ENCODE measurements around the gene SNRNP48.

SNRNP48 gene

DNA sequence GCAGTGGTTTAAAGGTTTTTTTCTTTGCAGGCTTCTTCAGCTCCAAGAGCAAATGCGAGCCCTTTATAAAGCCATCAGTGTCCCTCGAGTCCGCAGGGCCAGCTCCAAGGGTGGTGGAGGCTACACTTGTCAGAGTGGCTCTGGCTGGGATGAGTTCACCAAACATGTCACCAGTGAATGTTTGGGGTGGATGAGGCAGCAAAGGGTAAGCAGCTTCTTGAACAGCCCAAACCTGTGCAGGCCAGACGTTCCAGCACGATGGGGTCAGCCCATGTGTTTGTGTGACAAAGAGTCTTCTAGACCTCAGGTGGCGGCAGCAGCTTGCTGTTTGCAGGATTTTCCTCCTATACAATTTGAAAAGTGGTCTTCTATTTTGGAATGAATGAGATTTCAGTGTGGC lies 30.8 kb upstream of the SNRNP48 start:
- DNase-seq (ENCODE audit: low read depth, low spot score), result no peak

DNA sequence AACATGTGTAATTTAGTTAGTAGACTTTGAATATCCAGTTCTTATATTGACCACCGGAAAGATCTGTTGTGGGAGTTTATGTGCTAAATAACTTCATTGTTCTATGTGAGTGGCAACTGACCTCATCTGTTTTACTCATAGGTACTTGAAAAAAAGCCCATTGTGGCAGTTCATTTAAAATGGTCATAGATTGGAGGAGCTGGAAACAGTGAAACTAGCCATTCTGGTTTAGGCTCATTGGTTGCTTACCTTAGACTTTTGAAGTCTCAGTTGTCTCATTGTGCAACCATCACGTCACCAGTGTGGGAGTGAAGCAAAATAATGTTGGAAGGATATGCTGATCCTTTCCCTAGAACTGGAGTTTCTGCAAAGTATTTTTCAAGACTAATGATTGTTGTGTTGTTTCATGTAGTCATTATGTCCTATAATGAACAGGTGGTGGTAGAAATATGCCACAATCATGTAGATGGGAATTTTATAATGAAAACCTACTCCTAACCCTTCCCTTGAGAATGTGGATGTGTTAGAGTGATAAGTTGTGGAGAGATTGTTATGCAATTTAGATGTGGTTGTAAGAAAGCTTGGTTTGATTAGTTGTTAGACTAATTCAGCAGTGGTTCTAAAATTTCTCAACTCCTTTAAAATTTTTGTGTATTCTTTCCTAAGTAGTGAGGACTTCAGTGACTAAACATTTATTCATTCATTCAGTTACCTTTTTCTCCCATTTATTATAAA lies 30.2 kb upstream of the SNRNP48 start:
- DNase-seq (ENCODE audit: low read depth, low spot score), result no peak

DNA sequence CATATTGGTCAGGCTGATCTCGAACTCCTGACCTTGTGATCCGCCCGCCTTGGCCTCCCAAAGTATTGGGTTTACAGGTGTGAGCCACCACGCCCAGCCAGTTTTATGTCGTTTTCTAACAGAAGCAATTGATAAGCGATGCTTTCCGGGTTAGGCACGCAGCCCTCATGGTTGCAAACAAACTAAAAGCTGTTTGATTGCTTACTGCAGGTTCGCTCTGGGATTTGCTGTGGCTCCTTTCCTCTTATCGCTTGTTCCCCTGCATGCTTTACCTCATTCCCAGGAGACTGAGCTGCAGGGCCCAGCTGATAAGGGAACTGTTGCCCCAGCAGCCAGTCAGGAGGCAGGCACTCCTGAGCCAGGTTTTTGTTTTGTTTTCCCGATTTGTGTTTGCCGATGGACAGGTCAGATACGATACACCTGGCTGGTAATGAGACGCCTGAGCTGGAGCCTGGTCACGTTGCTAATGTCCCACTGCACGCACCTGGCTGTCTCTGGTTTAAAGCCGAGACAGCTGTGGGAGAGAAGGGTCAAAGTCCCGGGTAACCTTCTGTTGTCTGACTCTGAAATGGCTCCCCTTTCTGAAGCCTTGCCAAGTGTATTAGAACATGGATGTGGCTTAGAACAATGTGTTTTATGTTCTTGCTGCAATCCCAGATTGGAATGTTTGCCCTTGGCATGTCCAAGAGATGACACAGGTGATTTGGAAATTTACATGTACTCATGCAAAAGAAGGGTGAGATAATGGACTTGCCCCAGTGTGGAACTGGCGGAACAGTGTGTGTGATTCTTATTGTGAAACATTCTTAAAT lies 28.6 kb upstream of the SNRNP48 start:
- DNase-seq (ENCODE audit: low read depth, low spot score), result no peak

DNA sequence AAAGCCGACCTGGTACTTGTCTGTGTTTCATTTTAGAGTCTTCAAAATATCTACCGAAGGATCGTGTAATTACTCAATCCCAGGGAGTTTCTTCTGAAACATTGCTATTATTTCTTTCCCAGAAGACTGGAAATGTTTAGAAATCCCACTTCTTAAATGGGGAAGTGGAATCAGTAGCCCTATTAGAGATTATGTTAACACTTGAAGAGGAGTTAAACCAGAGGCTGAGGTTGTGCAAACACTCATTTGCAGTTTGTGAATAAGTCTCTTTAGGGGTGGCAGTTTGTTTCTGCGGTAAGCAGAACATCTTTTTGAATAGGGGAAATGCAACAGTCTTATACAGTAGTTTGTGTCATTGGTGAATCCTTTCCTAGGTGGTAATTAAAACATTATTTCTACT lies 27.2 kb upstream of the SNRNP48 start:
- no peak for DNase-seq (ENCODE audit: low read depth, low spot score)

DNA sequence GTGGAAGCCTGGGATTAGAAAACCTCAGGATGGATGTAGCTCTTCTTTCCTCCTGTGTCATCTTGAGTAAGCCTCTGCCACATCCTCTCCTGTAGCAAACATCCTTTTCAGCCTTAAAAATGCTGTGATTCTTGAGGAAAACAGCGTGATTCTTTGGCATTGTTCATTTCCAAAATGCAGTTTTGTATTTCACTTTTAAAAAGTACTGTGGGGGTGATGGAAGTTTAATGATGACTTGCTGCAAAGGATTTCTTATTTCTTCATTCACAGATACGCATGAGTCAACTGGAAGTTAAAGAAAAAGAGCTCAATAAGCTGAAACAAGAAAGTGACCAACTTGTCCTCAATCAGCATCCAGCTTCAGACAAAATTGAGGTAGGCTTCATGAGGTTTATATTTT lies 23.9 kb upstream of the SNRNP48 start:
- DNase-seq (ENCODE audit: low read depth, low spot score), result no peak

DNA sequence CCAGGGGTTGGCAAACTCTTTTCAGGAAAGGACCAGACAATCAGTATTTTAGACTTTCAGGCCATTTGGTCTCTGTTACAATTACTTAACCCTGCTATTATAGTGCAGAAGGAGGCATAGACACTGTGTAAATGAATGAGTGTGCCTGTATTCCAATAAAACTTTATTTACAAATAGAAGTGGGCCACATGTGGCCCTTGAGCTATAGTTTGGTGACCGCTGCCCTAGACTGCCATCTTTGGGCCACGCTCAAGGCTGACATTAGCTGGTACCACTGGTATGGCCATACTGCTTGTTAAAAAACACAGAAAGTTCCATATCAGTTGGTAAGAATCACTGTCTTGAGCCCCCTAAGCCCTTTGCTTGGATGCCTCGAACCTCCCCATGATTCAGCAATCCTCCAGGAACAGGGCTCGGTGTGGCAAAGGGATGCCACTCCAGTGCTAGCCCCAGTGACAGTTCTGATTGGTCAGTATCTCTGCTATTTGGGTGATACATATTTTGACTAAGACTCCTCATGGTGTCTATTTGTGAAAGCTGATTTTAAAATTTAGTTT lies 23.3 kb upstream of the SNRNP48 start:
- no peak for DNase-seq (ENCODE audit: low read depth, low spot score)

DNA sequence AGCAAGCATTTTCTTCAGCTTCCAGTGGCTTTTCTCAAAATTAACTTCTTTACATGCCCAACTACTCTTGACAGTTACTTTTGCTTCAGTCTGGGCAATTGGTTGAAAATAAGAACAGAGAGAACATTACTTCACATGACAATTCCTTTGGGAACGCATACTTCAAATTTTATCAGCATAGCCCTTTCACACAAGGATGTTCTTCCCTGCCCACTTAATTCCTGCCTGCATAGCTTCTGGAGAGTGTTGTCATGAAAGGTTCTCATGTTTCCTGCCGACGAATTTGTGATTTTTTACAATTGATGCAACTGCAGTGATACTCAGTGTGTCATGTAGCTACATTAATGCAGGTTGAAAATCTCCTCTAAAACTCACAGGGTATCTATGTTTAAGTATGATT lies 22.0 kb upstream of the SNRNP48 start:
- no peak for DNase-seq (ENCODE audit: low read depth, low spot score)

DNA sequence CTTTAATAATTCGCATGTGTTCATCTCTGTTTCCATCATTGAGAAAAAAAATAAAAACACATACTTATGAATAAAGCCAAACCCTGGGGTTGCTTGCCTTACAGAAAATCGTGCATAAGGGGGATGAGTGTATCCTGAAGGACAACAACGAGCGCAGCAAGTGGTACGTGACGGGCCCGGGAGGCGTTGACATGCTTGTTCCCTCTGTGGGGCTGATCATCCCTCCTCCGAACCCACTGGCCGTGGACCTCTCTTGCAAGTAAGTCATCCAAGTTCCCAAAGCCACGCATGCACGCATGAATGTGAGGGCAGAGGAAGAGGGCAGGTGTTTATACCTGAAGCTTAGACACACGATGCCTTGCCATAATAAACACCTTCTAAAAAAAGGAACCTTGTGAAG lies 20.9 kb upstream of the SNRNP48 start:
- no peak for DNase-seq (ENCODE audit: low read depth, low spot score)

DNA sequence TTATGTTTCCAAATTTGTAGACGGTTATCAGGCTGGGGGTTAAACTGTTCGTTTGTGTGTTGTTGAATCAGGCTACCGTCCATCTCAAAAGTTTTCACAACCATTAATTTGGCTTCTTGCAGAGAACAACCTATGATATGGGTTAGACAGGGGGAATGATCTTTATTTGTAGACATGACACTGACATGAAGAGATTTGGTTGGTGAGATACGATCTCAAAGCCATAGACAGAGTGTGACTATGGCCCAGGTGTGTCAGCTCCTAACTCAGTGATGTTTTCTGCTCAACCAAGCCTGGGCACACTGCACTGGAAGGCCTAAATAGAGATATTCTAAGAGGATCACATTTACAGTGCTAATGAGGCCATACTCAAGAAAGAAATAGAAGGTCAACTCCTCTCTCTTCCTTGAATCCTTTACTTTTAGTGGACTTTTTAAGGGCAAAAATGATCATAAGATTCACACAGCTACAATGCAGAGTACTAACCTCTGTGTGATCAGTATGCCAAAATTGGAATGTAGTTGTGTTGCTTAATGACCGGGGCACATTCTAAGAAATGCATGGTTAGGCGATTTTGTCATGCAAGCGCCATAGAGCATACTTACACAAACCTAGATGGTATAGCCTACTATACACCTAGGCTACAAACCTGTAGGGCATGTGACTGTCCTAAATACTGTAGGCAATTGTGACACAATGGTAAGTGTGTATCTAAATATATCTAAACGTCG lies 17.6 kb upstream of the SNRNP48 start:
- no peak for DNase-seq (ENCODE audit: low read depth, low spot score)

DNA sequence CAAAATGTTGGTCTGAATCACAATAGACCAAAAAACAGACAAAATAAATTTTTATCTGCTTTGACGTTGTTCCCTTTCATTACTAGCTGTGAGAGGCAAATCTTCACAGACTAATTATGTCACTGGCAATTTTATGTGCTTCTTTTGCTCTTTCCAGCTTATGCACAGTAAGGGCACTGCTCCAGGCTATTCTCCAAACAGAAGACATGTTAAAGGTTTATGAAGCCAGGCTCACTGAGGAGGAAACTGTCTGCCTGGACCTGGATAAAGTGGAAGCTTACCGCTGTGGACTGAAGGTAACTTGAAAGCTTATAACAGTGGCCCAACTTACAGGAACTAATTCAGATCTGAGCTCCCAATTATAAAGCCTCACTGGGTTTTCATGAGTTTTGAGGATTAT lies 15.5 kb upstream of the SNRNP48 start:
- DNase-seq (ENCODE audit: low read depth, low spot score), result no peak

DNA sequence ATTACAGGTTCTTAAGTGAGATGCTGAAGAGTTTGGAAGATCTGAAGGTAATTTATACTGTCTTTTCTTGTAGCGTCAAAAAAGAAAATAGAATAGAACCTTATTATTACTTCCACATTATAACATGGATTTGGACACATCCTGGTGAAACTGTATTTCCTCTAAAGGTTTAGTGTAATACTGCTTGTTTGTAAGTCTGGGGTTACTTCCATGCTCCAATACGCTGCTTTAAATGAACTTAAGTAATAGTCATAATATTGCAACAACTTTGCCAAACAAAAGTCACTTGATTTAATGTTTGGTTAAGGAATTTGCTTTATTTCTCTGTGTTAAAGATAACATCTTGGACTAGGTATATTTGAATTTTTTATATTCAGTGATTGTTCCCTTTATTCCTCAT lies 11.5 kb upstream of the SNRNP48 start:
- no peak for DNase-seq (ENCODE audit: low read depth, low spot score)

DNA sequence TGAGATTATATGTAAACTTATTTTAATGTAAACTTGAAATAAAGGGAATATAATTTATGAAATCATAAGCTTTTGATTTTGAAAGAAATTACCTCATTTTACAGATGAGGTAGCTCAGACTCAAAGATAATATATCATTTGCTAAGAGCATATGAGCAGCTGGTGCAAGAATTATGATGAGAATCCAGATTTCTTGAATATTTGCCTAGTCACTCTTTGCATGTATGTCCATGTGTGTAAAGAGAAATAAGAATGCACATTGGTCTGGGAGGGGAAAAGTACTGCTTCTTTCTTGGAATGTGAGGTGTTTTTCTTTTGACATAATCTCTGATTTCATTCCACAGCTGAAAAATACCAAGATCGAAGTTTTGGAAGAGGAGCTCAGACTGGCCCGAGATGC lies 11.1 kb upstream of the SNRNP48 start:
- DNase-seq (ENCODE audit: low read depth, low spot score), result no peak

DNA sequence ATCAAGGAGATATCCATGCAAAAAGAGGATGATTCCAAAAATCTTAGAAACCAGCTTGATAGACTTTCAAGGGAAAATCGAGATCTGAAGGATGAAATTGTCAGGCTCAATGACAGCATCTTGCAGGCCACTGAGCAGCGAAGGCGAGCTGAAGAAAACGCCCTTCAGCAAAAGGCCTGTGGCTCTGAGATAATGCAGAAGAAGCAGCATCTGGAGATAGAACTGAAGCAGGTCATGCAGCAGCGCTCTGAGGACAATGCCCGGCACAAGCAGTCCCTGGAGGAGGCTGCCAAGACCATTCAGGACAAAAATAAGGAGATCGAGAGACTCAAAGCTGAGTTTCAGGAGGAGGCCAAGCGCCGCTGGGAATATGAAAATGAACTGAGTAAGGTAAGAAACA lies 10.1 kb upstream of the SNRNP48 start:
- DNase-seq (ENCODE audit: low read depth, low spot score), result no peak

DNA sequence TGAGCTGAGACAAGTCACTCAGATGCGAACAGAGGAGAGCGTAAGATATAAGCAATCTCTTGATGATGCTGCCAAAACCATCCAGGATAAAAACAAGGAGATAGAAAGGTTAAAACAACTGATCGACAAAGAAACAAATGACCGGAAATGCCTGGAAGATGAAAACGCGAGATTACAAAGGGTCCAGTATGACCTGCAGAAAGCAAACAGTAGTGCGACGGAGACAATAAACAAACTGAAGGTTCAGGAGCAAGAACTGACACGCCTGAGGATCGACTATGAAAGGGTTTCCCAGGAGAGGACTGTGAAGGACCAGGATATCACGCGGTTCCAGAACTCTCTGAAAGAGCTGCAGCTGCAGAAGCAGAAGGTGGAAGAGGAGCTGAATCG lies 9.5 kb upstream of the SNRNP48 start:
- no peak for DNase-seq (ENCODE audit: low read depth, low spot score)

DNA sequence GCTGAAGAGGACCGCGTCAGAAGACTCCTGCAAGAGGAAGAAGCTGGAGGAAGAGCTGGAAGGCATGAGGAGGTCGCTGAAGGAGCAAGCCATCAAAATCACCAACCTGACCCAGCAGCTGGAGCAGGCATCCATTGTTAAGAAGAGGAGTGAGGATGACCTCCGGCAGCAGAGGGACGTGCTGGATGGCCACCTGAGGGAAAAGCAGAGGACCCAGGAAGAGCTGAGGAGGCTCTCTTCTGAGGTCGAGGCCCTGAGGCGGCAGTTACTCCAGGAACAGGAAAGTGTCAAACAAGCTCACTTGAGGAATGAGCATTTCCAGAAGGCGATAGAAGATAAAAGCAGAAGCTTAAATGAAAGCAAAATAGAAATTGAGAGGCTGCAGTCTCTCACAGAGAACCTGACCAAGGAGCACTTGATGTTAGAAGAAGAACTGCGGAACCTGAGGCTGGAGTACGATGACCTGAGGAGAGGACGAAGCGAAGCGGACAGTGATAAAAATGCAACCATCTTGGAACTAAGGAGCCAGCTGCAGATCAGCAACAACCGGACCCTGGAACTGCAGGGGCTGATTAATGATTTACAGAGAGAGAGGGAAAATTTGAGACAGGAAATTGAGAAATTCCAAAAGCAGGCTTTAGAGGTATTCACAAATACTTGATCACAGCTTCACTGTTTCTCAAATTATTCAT lies 8.9 kb upstream of the SNRNP48 start:
- no peak for DNase-seq (ENCODE audit: low read depth, low spot score)

DNA sequence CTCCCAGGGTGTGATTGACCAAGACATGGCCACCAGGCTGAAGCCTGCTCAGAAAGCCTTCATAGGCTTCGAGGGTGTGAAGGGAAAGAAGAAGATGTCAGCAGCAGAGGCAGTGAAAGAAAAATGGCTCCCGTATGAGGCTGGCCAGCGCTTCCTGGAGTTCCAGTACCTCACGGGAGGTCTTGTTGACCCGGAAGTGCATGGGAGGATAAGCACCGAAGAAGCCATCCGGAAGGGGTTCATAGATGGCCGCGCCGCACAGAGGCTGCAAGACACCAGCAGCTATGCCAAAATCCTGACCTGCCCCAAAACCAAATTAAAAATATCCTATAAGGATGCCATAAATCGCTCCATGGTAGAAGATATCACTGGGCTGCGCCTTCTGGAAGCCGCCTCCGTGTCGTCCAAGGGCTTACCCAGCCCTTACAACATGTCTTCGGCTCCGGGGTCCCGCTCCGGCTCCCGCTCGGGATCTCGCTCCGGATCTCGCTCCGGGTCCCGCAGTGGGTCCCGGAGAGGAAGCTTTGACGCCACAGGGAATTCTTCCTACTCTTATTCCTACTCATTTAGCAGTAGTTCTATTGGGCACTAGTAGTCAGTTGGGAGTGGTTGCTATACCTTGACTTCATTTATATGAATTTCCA lies 4.6 kb upstream of the SNRNP48 start:
- no peak for DNase-seq (ENCODE audit: low read depth, low spot score)

DNA sequence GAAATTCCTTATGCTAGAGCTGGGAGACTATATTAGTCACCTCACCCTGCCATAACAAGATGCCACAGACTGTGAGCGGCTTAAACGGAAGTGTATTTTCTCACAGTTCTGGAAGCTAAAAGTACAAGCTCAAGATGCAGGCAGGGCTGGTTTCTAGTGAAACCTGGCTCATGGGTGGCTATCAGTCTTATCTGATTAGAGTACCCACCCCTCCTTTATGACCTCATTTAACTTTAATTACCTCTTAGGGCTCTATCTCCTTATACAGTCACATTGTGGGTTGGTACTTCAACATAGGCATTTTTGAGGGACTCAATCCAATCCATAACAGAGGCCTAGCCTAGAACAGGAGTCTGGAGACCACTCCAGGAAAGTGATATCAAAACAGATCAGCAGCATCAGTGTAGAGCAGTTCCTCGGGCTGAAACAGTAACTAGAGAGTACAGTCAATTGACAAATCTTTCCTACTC lies 2.3 kb upstream of the SNRNP48 start:
- DNase-seq (ENCODE audit: low read depth, low spot score), result no peak

DNA sequence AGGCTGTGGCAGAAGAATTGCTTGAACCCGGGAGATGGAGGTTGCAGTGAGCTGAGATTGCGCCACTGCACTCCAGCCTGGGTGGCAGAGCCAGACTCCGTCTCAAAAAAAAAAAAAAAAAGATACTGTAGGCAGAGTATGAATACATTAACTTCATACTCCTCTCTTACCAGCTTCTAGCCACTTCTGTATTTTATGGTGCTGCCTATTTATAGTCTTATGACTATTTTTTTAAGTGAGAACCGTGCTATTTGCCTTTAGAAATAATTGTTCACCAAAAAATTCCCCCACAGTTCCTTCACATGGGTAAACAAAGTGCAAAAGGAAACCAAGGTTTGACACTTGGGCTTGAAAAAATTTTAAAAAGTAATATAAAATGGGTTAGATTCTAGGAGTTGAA lies 1.5 kb upstream of the SNRNP48 start:
- no peak for DNase-seq (ENCODE audit: low read depth, low spot score)

DNA sequence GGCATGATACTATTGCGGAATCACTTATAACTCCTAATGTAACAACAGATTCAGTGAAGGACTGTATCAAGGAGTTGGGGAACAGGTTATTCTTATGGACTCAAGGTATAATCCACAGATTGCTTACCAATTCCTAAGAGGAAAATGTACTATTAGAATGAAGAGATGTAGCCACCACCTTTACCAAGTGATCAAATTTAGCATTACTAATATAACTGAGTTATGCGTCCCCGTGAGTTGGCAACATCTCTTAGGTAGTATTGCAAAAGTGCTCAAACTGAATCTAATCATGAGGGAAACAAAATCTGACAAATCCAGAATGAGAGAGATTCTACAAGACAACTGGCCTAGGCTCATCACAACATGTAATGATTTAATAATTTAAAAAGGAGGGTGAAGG lies 777 bp upstream of the SNRNP48 start:
- DNase-seq (ENCODE audit: low read depth, low spot score), result no peak

DNA sequence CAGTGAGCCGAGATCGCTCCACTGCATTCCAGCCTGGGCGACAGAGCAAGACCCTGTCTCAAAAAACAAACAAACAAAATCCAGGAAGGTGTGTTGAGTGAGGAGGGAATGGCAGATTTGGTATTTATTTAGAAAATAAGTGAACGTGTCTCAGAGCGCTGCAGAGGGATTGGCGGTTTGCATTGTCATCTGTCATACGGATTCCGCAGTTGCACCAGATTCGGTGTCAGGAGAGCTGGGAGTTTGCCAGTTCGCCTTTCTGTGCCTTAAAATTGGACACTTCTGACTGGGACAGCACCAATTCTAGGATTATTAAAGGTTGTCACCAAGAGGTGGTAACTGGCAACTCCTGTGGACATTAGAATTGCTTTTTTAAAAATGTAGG lies 912 bp downstream of the SNRNP48 start:
- DNase-seq (ENCODE audit: low read depth, low spot score), result no peak

DNA sequence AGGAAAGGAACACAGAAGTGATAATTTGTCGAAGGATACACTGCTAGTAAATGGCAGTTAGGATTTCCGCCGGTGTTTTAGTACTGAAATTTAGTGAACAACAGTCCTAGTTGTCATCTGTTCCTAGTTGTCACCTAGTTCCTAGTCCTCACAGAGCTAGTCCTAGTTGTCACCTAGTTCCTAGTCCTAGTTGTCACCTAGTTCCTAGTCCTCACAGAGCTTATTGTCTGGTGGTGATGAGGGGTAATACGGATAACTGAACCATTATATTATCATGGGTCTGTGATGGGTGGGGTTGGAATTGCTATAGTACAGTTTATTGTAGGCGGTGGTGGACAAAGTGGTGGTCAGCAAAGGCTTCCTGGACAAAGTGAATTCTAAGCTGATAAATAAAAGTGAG lies 1.8 kb downstream of the SNRNP48 start:
- no peak for DNase-seq (ENCODE audit: low read depth, low spot score)

Measured in activated naive CD8-positive, alpha-beta T cell treated with anti-CD3 and anti-CD28 coated beads, Interleukin-2, amount 50 U/mL, for 16 hours (primary cell).